Iris pigment epithelial cell (primary cell): ENCODE results near the gene MED16.
"Not testable (repeated sequence)": the region's sequence is repeated elsewhere in the genome, so short reads cannot be mapped to it uniquely, and the experiment has no call there.

Experiments used
- DNase-seq: peaks from one replicate; pipeline ENCODE4 v3.0.0-alpha.2; 2011; ENCODE audit warnings: low read depth

Gene MED16

GRCh38 chr19:854549-854948 is 38.4 kb downstream of the MED16 start:
- DNase-seq: no peak

GRCh38 chr19:853614-854220 is 39.3 kb downstream of the MED16 start:
- DNase-seq: not testable (repeated sequence)

- no peak for DNase-seq
These were observed 39.9 kb downstream of the MED16 start for GRCh38 chr19:853014-853585.

GRCh38 chr19:852136-853013 is 40.6 kb downstream of the MED16 start, which contains the start of gene ELANE:
Gene ELANE (plus strand): TSS chr19:852303. CDS start chr19:852329, 26 bp downstream.
- DNase-seq: no peak

GRCh38 chr19:850979-851335 is 42.0 kb downstream of the MED16 start:
- no peak for DNase-seq

GRCh38 chr19:850221-850978 is 42.6 kb downstream of the MED16 start:
- DNase-seq: peak; percentile 74

DNA sequence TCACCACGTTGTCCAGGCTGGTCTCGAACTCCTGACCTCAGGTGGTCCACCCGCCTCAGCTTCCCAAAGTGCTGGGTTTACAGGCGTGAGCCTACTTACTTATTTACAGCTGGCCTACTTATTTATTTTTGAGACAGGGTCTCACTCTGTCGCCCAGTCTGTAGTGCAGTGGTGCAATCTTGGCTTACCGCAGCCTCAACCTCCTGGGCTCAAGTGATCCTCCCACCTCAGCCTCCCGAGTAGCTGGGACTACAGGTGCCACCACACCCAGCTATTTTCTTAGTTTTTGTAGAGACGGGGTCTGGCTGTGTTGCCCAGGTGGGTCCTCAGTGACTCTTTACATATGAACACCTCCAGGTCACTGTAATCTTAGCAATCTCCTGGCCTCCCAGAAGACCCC is 43.8 kb downstream of the MED16 start:
- not testable (repeated sequence) for DNase-seq

DNA sequence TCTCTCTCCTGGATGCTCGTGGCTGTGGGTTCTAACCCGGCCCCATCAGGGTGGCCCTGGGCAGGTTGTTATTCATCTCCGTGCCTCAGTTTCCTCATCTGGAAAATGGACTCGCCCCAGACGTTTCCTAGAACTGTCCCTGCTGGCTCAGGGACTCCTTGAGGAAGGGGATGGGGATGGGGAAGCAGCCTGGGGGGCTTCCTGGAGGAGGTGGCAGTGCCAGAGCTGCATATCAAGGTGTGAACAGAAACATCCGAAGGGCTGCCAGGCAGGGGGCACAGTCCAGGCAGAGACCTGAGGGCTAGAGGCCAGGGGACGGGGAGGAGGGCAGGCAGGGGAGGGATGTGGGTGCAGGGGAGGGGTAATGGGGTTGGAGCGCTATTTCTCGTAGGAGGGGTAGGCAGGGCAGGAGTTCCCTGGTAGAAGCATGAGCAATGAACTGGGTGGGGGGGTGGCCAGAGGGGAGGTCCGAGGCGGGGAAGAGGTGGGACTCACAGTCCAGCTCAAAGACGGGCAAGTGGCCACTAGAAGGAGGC is 44.5 kb downstream of the MED16 start:
- no peak for DNase-seq

- DNase-seq: no peak
These were observed 47.1 kb downstream of the MED16 start for GRCh38 chr19:845707-846521.

GRCh38 chr19:844546-844971 is 48.4 kb downstream of the MED16 start:
- DNase-seq: no peak

DNA sequence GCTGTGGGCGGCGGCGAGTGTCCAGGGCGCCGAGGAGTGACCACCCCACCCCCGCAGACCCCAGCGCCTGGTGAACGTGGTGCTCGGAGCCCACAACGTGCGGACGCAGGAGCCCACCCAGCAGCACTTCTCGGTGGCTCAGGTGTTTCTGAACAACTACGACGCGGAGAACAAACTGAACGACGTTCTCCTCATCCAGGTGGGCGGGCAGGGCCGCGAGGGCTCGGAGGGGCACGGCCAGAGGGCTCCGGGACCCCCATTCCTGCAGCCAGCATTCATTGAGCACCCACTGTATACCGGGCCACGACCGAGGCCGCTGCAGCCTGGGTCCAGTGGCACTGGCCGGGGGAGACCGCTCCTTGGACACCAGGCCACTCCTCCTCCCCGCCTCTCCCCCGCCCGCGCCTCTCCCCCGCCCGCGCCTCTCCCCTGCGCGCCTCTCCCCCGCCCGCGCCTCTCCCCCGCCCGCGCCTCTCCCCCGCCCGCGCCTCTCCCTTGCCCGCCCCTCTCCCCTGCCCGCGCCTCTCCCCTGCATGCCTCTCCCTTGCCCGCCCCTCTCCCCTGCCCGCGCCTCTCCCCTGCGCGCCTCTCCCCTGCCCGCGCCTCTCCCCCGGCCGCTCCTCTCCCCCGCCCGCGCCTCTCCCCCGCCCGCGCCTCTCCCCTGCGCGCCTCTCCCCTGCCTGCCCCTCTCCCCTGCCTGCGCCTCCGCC is 49.0 kb downstream of the MED16 start:
- DNase-seq: no peak

GRCh38 chr19:843180-843835 is 49.7 kb downstream of the MED16 start:
- no peak for DNase-seq

- not testable (repeated sequence) for DNase-seq
These were observed 50.2 kb downstream of the MED16 start for GRCh38 chr19:842802-843179.

DNA sequence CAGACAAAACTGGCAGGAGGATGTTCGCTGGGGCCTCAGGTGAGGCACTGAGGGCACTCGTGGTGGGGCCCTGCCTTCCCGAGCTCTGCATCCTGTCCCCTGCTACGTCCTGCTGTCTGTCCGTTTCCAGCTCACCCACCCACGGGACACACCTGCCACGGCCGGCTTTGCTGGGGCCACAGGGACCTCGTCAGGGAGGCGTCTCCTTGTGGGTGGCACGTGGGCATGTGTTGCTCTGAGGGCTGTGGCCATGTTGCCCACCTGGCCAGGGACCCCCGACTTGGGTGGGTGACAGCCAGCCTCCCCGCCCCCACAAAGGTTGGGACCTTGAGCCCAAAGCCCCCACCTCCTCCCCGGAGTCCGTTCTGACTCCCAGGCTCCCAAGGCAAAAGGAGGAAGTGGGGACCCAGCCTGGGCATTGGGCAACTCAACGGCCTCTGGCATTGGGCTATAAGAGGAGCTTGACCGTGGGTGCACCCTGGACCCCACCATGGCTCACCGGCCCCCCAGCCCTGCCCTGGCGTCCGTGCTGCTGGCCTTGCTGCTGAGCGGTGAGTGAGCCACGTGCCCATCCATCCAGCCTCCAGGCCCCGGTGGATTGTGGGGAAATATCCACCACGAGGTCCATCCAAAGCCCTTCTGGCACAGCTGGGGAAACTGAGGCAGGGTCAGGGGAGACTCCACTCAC is 52.3 kb downstream of the MED16 start, which contains the start of gene PRTN3:
TSS of gene PRTN3 (plus strand) at position 481 of the 688 bp plus-strand sequence. CDS start at position 491, 10 bp downstream.
- DNase-seq: no peak

GRCh38 chr19:835210-835810 is 57.7 kb downstream of the MED16 start:
- no peak for DNase-seq

DNA sequence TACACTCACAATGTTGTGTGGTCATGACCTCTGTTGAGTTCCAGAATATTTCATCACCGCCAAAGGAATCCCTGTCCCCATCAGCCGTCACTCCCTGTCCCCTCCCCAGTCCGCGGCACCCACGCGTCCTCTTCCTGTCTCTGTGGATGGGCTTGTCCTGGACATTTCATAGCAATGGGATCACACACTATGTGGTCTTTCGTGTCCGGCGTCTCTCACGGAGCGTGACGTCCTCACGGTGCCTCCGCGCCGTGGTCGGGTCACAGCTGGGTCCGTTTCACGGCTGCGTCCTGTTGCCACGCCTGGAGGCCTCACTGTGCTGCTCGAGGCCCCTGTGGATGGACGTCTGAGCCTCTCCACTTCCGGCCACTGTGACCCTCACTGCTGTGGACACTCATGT is 58.8 kb downstream of the MED16 start:
- DNase-seq: no peak

DNA sequence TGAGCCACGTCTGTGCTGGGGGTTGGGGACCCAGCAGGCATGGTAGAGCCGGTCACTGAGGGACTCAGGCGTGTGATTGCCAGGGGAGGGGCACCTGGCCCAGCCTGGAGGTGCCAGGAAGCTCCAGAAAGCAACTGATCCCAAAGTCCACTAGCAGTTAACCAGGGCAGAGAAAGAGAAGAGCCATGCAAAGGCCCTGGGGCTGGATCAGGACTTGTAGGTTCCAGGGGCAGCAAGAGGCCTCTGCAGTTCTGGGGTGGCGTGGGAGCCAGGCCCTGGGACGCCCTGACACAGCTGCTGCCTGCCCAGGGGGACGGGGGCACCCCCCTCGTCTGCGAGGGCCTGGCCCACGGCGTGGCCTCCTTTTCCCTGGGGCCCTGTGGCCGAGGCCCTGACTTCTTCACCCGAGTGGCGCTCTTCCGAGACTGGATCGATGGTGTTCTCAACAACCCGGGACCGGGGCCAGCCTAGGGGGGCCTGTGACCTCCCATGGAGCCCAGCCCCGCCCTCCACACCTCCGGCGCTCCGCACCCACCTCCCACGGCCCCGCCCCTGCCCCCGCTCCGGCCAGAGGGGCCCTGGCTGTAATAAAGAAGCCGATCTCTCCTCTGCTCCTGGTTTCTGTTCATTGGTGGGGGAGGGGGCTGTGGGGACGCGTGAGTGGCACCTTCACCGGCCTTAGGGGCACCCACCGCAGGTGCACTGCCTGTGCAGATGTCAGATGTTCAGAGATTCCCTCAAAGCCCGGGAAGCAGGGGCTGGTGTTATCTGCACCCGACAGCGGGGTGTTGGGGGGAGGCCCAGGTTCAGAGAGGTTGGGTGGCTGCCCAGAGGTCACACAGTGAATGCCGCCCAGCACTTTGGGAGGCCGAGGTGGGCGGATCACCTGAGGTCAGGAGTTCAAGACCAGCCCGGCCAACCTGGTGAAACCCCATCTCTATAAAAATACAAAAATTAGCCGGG is 61.3 kb downstream of the MED16 start:
- no peak for DNase-seq
